ENCODE results near the gene PPP2R5A.

DNA sequence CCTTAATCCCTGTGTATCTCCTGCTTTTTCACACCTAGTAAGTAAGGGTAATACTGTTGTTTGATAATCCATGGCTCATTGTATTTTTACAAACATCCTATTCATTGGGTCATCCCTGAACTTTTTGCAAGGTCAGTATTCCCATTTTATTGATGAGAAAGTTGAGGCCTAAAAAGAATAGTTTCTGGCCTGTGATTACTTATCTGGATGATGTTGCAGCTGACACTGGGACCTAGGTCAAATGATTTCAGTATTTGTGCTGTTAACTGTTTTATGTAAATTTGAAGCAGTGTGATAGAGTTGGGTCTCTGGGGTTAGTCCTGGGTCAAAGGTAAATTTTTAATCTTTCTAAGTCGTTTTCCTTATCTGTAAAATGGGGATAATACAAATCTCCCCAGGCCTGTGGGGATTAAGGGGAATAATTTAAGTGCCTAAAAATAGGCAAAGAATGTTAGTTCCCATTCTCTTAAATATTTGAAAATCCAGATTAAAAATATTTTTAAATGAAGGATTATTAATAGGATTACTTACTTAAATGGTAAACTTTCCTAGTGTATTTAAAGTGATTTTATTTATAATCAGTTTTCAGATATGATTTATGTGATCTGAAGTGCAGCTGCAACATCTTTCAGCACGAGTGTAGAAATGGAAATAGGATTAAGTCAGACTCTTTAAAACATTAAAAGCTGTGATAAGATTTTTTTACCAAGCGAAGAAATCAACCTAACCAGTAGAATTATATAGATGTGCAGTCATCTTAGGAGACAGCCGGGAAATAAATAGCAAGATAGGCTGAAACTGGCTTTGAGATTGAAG is 4.3 kb downstream of the PPP2R5A start:
- TF ChIP-seq CTCF (conservative IDR thresholded peaks at IDR 0.05; ENCODE audit: low read length) = no peak
- no peak for TF ChIP-seq EZH2phosphoT487 (IDR thresholded peaks at IDR 0.05; ENCODE audit: borderline replicate concordance, low read depth, low read length)
